Vagina (tissue), 2 donors: ENCODE data around the gene CENPX. TPM values are rescaled to one million over a fixed set of nuclear protein-coding genes. Genes with fewer than 3 reads are reported as not detected.

ENCODE experiments used
- DNase-seq, 2 donors: peaks; one replicate each; pipeline ENCODE4 v3.0.0-alpha.2; 2017; ENCODE audit errors: extremely low spot score in 2 of 2
- H3K27ac ChIP-seq: fragments of 200-600 bp; sonication (generic); one replicate; pipeline ENCODE4 v1.5.1; 2019
- H3K27me3 ChIP-seq: fragments of 200-600 bp; sonication (generic); one replicate; pipeline ENCODE4 v1.5.1; 2019
- H3K36me3 ChIP-seq, 2 donors: fragments of 200-600 bp; sonication (generic); one replicate each; pipeline ENCODE4 v1.5.1; 2017 to 2019
- H3K4me1 ChIP-seq: fragments of 200-600 bp; sonication (generic); one replicate; pipeline ENCODE4 v1.5.1; 2019
- H3K4me3 ChIP-seq, 2 donors: fragments of 200-600 bp; sonication (generic); 1 replicate in 1 of 2; 2 replicates in 1 of 2; pipeline ENCODE4 v1.5.1; 2016 to 2019
- H3K9me3 ChIP-seq: fragments of 200-600 bp; sonication (generic); one replicate; pipeline ENCODE4 v1.5.1; 2019
- POLR2A ChIP-seq, 2 donors: fragments of 450-650 bp; IDR thresholded peaks; one replicate each; pipeline ENCODE4 v1.6.1; 2017; ENCODE audit warnings: antibody characterized with exemption in 2 of 2, mild to moderate bottlenecking in 2 of 2, moderate library complexity in 2 of 2
- POLR2AphosphoS5 ChIP-seq, 2 donors: sonication (generic); formaldehyde crosslinking; IDR thresholded peaks; one replicate each; pipeline ENCODE4 v1.9.0; 2017; ENCODE audit warnings: antibody characterized with exemption in 2 of 2, mild to moderate bottlenecking in 2 of 2, low read depth in 1 of 2; ENCODE audit not compliant: insufficient read depth in 1 of 2
- intact Hi-C: fragments of 100-400 bp; cut with DNase I; formaldehyde crosslinking; loops from one replicate; pipeline ENCODE4 v1.15.1; 2023
- total RNA-seq: library from RNA; depleted of rRNA; stranded (reverse); fragments of >200 nt; gene quantifications from one replicate; pipeline ENCODE4 v1.2.3, GENCODE V29; 2016
- TF ChIP-seq, protein P1 (sequence below), 3 experiments: fragments of 450-650 bp in 2 of 3; fragments of 200-600 bp in 1 of 3; sonication (generic) in 1 of 3; IDR thresholded peaks; one replicate each; pipeline ENCODE4 v1.5.1; 2017 to 2019; ENCODE audit warnings: antibody characterized with exemption in 3 of 3, mild to moderate bottlenecking in 2 of 3, moderate library complexity in 2 of 3

Gene CENPX
- total RNA-seq, 1 donor from 2014 or later: 101 TPM

DNA sequence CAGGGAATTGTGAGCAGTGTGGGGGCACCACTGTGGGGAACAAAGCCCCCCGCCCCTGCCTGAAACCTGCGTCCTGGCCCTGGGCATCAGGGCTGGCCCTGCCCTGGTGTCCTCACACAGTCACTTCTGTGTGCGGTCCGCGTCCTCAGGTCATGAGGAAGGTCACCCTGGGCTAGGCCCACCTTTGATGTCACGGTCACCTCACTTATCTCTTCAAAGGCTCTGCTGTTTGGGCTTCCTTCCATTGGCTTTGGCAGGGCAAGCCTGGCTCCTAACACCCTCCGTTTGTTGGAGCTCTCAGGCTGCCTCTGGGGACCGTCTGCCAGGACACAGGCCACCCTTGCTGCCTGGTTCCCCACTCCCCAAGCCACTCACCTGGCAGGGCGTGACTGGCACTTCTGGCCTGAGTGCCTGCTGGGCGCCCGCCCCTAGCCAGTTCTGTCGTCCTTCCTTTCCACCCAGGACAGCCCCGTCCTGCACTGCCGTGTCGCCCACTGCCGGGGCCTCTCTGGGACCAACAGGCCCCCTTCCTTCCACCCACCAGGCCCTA lies 8.8 kb downstream of the CENPX start:
- Histone ChIP-seq H3K27me3 (no peaks in the 10 kb centered on the region), H3K4me3 (no peak overlapping the region), H3K27ac (peak overlapping the region; percentile 75), H3K4me1 (peaks cover 33% of the 10 kb centered on the region), H3K36me3 (no peaks in the 10 kb centered on the region), H3K9me3 (no peaks in the 10 kb centered on the region)
- intact Hi-C loops: loop anchor here (5.0 kb wide), 1 partner anchor 52 kb away; the partner anchor contains the start of gene NOTUM
- DNase-seq: no peak
- TF ChIP-seq POLR2A (IDR thresholded peaks at IDR 0.05) (no peak), POLR2AphosphoS5 (IDR thresholded peaks at IDR 0.05; ENCODE audit: insufficient read depth in 1 of 2, low read depth in 1 of 2) (no peak)
- TF ChIP-seq, protein P1, sequence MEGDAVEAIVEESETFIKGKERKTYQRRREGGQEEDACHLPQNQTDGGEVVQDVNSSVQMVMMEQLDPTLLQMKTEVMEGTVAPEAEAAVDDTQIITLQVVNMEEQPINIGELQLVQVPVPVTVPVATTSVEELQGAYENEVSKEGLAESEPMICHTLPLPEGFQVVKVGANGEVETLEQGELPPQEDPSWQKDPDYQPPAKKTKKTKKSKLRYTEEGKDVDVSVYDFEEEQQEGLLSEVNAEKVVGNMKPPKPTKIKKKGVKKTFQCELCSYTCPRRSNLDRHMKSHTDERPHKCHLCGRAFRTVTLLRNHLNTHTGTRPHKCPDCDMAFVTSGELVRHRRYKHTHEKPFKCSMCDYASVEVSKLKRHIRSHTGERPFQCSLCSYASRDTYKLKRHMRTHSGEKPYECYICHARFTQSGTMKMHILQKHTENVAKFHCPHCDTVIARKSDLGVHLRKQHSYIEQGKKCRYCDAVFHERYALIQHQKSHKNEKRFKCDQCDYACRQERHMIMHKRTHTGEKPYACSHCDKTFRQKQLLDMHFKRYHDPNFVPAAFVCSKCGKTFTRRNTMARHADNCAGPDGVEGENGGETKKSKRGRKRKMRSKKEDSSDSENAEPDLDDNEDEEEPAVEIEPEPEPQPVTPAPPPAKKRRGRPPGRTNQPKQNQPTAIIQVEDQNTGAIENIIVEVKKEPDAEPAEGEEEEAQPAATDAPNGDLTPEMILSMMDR (IDR thresholded peaks at IDR 0.05): no peak

DNA sequence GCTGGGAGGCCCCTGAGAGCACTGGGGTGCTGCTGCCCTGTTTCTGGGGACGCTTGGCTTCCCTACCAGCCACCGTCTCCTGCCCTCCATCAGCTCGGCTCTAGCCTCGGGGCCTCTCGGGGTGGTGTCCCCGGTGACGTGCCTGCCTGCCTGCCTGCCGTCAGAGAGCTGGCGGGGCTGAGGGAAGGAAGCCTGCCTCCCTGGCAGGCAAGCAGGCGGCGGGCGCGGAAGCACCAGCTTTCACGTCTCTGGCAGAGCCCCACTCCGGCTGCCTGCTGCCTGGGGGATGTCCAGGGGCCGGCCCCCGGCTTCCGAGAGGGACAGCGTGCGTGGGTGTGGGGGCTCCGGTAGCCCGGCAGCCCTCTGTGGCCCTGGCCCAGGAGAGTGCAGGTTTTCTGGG lies 9.3 kb downstream of the CENPX start:
- H3K4me3 ChIP-seq: no peak overlapping the region
- no peak for DNase-seq

DNA sequence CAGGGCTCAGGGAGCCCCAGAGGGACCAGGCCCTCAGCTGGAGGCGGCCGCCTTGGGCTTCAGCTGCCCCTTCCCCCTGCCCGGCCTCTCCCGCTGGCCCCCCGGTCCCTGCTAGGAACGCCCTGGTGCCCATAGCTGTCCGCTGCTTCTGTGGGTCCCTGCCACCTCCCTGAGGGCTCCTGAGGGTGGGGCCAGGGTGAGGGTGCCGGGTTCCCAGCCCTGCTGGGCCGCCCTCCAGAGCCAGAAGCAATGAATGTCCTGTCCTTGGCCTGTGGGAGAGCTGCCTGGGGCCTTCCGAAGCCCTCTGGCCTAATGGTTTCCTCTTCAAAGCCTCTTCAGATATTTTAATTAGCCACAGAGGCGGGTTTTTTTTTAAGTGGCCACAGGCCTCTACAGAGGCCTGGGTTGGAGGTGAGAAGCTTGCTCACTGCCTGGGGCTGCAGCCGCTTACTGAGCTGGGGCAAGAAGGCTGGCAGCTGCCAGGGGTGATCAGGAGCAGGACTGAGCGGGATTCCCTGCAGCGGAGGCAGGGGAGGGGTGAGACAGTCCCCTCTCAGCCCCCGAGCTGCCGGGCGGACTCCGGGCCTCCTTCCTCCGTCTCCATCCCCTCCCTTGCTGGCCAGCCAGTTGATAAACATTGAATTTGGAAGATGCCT lies 9.9 kb downstream of the CENPX start:
- Histone ChIP-seq H3K9me3 (no peaks in the 10 kb centered on the region), H3K27ac (peak overlapping the region; percentile 75), H3K27me3 (no peaks in the 10 kb centered on the region), H3K4me3 (no peak overlapping the region), H3K36me3 (no peaks in the 10 kb centered on the region), H3K4me1 (peaks cover 33% of the 10 kb centered on the region)
- intact Hi-C loops: loop anchor here (5.0 kb wide), 1 partner anchor 50 kb away; the partner anchor contains the start of gene NOTUM
- TF ChIP-seq POLR2AphosphoS5 (IDR thresholded peaks at IDR 0.05; ENCODE audit: insufficient read depth in 1 of 2, low read depth in 1 of 2) (no peak), POLR2A (IDR thresholded peaks at IDR 0.05) (no peak)
- TF ChIP-seq, protein P1 (IDR thresholded peaks at IDR 0.05): no peak
- no peak for DNase-seq

More for the DNA sequence above, 9.3 kb downstream of the CENPX start:
- H3K27me3 ChIP-seq: no peaks in the 10 kb centered on the region
- peak in 1 of 2 donors; percentile 51 for TF ChIP-seq POLR2AphosphoS5 (IDR thresholded peaks at IDR 0.05; ENCODE audit: insufficient read depth in 1 of 2, low read depth in 1 of 2)
- TF ChIP-seq, protein P1 (IDR thresholded peaks at IDR 0.05): no peak
- no peak for TF ChIP-seq POLR2A (IDR thresholded peaks at IDR 0.05)
- intact Hi-C loops: loop anchor here (5.0 kb wide), 1 partner anchor 51 kb away; the partner anchor contains the start of gene NOTUM
- H3K27ac ChIP-seq: peak overlapping the region; percentile 75
- no peaks in the 10 kb centered on the region for H3K36me3 ChIP-seq
- no peaks in the 10 kb centered on the region for H3K9me3 ChIP-seq
- H3K4me1 ChIP-seq: peaks cover 33% of the 10 kb centered on the region

DNA sequence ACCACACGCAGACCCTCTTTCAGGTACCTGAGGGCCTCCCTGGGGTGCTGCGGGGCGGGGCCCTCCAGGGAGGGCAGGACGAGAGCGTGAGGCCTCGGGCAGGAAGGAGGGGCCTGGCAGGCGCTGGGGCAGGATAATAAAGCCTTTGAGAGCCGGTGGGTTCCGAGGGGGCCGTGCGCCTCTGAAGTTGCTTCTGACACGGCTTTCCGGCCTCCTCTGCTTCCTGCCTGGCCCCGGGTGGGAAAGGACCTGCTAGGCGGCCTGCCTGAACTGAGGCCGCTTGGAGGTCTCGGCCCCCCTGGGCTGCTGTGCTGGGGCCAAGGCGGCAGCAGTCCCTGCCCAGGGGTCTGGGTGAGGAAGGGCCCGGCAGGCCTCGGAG lies 10.4 kb downstream of the CENPX start:
- H3K9me3 ChIP-seq: no peaks in the 10 kb centered on the region
- no peak overlapping the region for H3K4me3 ChIP-seq
- H3K27me3 ChIP-seq: no peaks in the 10 kb centered on the region
- no peaks in the 10 kb centered on the region for H3K36me3 ChIP-seq
- peak overlapping the region; percentile 75 for H3K27ac ChIP-seq
- TF ChIP-seq POLR2AphosphoS5 (IDR thresholded peaks at IDR 0.05; ENCODE audit: insufficient read depth in 1 of 2, low read depth in 1 of 2) (no peak), POLR2A (IDR thresholded peaks at IDR 0.05) (no peak)
- TF ChIP-seq, protein P1 (IDR thresholded peaks at IDR 0.05): no peak
- intact Hi-C loops: loop anchor here (5.0 kb wide), 1 partner anchor 50 kb away; the partner anchor contains the start of gene NOTUM
- DNase-seq: no peak
- H3K4me1 ChIP-seq: peaks cover 35% of the 10 kb centered on the region
